Kidney (tissue), 14 donors: ENCODE results near the gene F12. TPM values are rescaled to one million over a fixed set of nuclear protein-coding genes. Genes with fewer than 3 reads are reported as not detected.

Experiments used
- DNase-seq, 5 donors: peaks; one replicate each; pipeline ENCODE4 v3.0.0-alpha.2; 2013 to 2020
- FAIRE-seq: peaks from 2 replicates; lab custom pipeline; 2012; peaks lifted over from hg19 to GRCh38; lab: Jason Lieb, UNC
- H3K27ac ChIP-seq, 2 donors: one replicate each; pipeline ENCODE4 v1.7.0; 2013; ENCODE audit warnings: low read depth in 2 of 2, low read length in 2 of 2, inconsistent platforms in 1 of 2
- H3K27me3 ChIP-seq: one replicate; pipeline ENCODE4 v1.7.1; 2013; ENCODE audit warnings: low read length, inconsistent platforms; ENCODE audit not compliant: control insufficient read depth, insufficient read depth
- H3K36me3 ChIP-seq, 3 donors: one replicate each; pipeline versions ENCODE4 v1.7.0 to v1.7.1; 2013; ENCODE audit warnings: low read length in 3 of 3, control low read depth in 1 of 3, inconsistent platforms in 1 of 3; ENCODE audit not compliant: insufficient read depth in 3 of 3, control insufficient read depth in 2 of 3
- H3K4me1 ChIP-seq, 3 donors: one replicate each; pipeline versions ENCODE4 v1.7.0 to v1.7.1; 2013; ENCODE audit warnings: low read length in 3 of 3, inconsistent platforms in 1 of 3, low read depth in 1 of 3; ENCODE audit not compliant: control insufficient read depth in 2 of 3, insufficient read depth in 2 of 3
- H3K4me3 ChIP-seq, 3 donors: one replicate each; pipeline versions ENCODE4 v1.7.0 to v1.8.1; 2013; ENCODE audit warnings: low read length in 3 of 3, control low read depth in 1 of 3, inconsistent platforms in 1 of 3
- H3K9ac ChIP-seq, 3 donors: one replicate each; pipeline versions ENCODE4 v1.7.0 to v1.7.1; 2013; ENCODE audit warnings: low read length in 3 of 3, control low read depth in 1 of 3, inconsistent platforms in 1 of 3
- H3K9me3 ChIP-seq, 3 donors: one replicate each; pipeline versions ENCODE4 v1.7.0 to v1.7.1; 2013; ENCODE audit warnings: low read length in 3 of 3, control low read depth in 1 of 3, inconsistent platforms in 1 of 3; ENCODE audit not compliant: control insufficient read depth in 2 of 3, insufficient read depth in 1 of 3
- intact Hi-C: fragments of 100-400 bp; cut with DNase I; formaldehyde crosslinking; loops from one replicate; pipeline ENCODE4 v1.11.1; 2022
- polyA plus RNA-seq: library from polyadenylated mRNA; stranded (reverse); fragments of 350-450 nt; fragmentation: Illumina TruSeq; extraction: RNeasy Lipid Tissue Mini Kit (QIAGEN cat#74804); gene quantifications from one replicate; pipeline ENCODE4 v1.2.3, GENCODE V29; 2014; ENCODE audit warnings: low read depth, low replicate concordance; ENCODE audit not compliant: insufficient read depth
- total RNA-seq: library from RNA; stranded (reverse); fragmentation: NEBNext Ultra II Directional; extraction: Animal tissue kit (Norgen Biotek cat#: 25700); gene quantifications from one replicate; pipeline ENCODE4 v1.2.1, GENCODE V29; 2021
- TF ChIP-seq, protein P1 (sequence below): IDR thresholded peaks from 3 replicates; pipeline ENCODE4 v1.5.1; 2012; ENCODE audit warnings: mild to moderate bottlenecking, moderate library complexity, borderline replicate concordance; ENCODE audit not compliant: insufficient read depth; ENCODE audit errors: extremely low read depth
- donor health status: control.
- donor health status: control.
- donor health status: control.
- donor health status: control.
- donor health status: control.
- donor health status: DM: yes; HTN: yes; CAD: no.
- donor health status: Normal renal cell carcinoma (clear cell type).

F12 gene
- total and polyA plus RNA-seq, 2 donors from 2014 or later: 3.1 to 4.2 TPM

DNA sequence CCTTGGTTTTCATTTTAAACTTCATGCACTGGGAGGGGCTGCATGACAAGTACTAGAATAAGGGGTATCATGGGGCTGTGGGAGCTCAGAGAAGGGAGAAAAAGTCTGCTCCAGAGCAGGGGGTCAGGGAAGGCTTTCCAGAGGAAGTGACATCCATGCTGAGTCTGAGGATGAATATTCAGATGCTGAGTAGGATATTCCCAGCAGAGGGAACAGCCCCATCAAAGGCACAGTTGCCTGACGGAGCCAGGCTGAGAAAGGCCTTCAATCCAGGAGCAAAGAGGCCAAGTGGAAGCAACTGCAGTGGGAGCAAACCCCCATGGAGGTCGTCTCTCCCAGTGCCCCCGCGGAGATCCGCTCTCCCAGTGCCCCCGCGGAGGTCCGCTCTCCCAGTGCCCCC is 13.3 kb downstream of the F12 start:
- DNase-seq: no peak
- Histone ChIP-seq H3K9me3 (no peaks in the 10 kb centered on the region), H3K4me1 (peaks cover 0 to 5% (median 0%) of the 10 kb centered on the region in 3 donors), H3K9ac (no peak overlapping the region), H3K27me3 (peaks cover 5% of the 10 kb centered on the region), H3K36me3 (no peaks in the 10 kb centered on the region), H3K4me3 (no peak overlapping the region), H3K27ac (no peak overlapping the region)
- intact Hi-C loops: no loop called here
- TF ChIP-seq, protein P1, sequence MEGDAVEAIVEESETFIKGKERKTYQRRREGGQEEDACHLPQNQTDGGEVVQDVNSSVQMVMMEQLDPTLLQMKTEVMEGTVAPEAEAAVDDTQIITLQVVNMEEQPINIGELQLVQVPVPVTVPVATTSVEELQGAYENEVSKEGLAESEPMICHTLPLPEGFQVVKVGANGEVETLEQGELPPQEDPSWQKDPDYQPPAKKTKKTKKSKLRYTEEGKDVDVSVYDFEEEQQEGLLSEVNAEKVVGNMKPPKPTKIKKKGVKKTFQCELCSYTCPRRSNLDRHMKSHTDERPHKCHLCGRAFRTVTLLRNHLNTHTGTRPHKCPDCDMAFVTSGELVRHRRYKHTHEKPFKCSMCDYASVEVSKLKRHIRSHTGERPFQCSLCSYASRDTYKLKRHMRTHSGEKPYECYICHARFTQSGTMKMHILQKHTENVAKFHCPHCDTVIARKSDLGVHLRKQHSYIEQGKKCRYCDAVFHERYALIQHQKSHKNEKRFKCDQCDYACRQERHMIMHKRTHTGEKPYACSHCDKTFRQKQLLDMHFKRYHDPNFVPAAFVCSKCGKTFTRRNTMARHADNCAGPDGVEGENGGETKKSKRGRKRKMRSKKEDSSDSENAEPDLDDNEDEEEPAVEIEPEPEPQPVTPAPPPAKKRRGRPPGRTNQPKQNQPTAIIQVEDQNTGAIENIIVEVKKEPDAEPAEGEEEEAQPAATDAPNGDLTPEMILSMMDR: no peak
- no peak for FAIRE-seq

- TF ChIP-seq, protein P1: no peak
- no peak overlapping the region for H3K9ac ChIP-seq
- no peak overlapping the region for H3K4me3 ChIP-seq
- no peaks in the 10 kb centered on the region for H3K9me3 ChIP-seq
- peaks cover 2% of the 10 kb centered on the region for H3K27me3 ChIP-seq
- peaks cover 0 to 8% (median 0%) of the 10 kb centered on the region in 3 donors for H3K4me1 ChIP-seq
- intact Hi-C loops: no loop called here
- DNase-seq: no peak
- FAIRE-seq: no peak
- peaks cover 0 to 1% (median 0%) of the 10 kb centered on the region in 3 donors for H3K36me3 ChIP-seq
- H3K27ac ChIP-seq: no peak overlapping the region
These were observed 15.4 kb downstream of the F12 start for GRCh38 chr5:177393990-177394389.

DNA sequence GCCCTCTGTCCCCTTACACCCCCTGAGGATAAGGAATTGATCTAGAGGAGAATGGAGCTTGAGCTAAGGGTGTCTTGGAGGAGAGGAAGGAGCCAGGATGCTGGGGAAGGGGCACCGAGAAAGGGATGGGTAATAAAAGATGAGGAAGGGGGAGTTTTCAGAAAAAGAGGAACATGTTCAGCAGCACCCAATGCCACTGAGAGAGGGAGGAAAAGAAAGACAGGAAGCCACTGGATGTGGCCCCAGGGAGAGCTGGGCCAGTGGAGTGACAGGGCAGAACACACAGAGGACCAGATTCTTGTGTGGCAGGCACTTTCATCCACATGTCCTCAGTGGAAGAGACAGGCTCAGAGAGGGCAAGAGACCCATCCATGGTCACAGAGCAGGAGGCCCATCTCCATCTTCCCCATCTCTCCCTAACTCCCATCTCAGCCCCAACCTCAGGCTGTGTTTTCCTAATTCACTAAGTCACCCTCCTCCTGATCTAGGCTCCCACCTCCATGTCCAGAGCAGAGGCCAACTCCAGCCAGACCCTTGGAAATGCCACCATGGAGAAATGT is 16.1 kb downstream of the F12 start:
- no peak overlapping the region for H3K9ac ChIP-seq
- intact Hi-C loops: no loop called here
- H3K4me1 ChIP-seq: peaks cover 0 to 15% (median 0%) of the 10 kb centered on the region in 3 donors
- H3K27ac ChIP-seq: no peak overlapping the region
- H3K27me3 ChIP-seq: peaks cover 2% of the 10 kb centered on the region
- FAIRE-seq: no peak
- H3K9me3 ChIP-seq: no peaks in the 10 kb centered on the region
- peaks cover 0 to 4% (median 0%) of the 10 kb centered on the region in 3 donors for H3K36me3 ChIP-seq
- H3K4me3 ChIP-seq: no peak overlapping the region
- TF ChIP-seq, protein P1: no peak
- DNase-seq: no peak
